ENCODE data around the gene IFNGR1.

Gene IFNGR1

DNA sequence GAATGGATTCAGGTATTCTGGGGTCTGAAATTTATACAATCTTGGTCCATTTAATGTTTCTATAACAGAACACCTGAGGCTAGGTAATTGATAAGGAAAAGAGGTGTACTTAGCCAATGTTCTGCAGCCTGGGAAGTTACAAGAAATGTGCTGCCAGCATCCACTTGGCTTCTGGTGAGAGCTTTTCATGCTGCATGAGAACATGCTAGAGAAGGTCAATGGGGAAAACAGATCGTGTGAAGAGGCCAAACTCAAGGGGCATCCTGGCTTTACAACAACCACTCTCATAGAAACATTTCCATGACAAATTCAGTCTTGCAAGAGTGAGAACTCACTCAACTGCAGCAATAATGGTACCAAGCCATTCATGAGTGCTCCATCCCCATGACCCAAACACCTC lies 62.5 kb downstream of the IFNGR1 start:
- Histone ChIP-seq H3K9me2 (replicated peaks; ENCODE audit: control insufficient read depth, low read length) (no peaks in the 10 kb centered on the region), H4K20me1 (ENCODE audit: control insufficient read depth, insufficient read depth, low read depth, low read length) (no peaks in the 10 kb centered on the region), H3K27me3 (ENCODE audit: control insufficient read depth, low read length) (no peaks in the 10 kb centered on the region), H3K4me1 (ENCODE audit: control insufficient read depth, low read length) (peaks cover 6% of the 10 kb centered on the region), H3K4me2 (ENCODE audit: low read length) (no peak overlapping the region), H3K36me3 (ENCODE audit: control insufficient read depth, low read length) (no peaks in the 10 kb centered on the region), H3K9me3 (ENCODE audit: control insufficient read depth, insufficient read depth, low read length) (no peaks in the 10 kb centered on the region), H3F3A (ENCODE audit: control insufficient read depth, insufficient read depth) (no peaks in the 10 kb centered on the region), H3K79me2 (ENCODE audit: control insufficient read depth, low read length) (no peaks in the 10 kb centered on the region), H3K4me3 (ENCODE audit: low read length) (no peak overlapping the region), H3K27ac (ENCODE audit: low read depth, low read length) (no peak overlapping the region)
- TF ChIP-seq, protein P1, sequence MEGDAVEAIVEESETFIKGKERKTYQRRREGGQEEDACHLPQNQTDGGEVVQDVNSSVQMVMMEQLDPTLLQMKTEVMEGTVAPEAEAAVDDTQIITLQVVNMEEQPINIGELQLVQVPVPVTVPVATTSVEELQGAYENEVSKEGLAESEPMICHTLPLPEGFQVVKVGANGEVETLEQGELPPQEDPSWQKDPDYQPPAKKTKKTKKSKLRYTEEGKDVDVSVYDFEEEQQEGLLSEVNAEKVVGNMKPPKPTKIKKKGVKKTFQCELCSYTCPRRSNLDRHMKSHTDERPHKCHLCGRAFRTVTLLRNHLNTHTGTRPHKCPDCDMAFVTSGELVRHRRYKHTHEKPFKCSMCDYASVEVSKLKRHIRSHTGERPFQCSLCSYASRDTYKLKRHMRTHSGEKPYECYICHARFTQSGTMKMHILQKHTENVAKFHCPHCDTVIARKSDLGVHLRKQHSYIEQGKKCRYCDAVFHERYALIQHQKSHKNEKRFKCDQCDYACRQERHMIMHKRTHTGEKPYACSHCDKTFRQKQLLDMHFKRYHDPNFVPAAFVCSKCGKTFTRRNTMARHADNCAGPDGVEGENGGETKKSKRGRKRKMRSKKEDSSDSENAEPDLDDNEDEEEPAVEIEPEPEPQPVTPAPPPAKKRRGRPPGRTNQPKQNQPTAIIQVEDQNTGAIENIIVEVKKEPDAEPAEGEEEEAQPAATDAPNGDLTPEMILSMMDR (IDR thresholded peaks at IDR 0.05; ENCODE audit: low read depth, low read length, poor library complexity, severe bottlenecking), result no peak
- TF ChIP-seq EZH2phosphoT487 (IDR thresholded peaks at IDR 0.05; ENCODE audit: borderline replicate concordance, low read length), result no peak

DNA sequence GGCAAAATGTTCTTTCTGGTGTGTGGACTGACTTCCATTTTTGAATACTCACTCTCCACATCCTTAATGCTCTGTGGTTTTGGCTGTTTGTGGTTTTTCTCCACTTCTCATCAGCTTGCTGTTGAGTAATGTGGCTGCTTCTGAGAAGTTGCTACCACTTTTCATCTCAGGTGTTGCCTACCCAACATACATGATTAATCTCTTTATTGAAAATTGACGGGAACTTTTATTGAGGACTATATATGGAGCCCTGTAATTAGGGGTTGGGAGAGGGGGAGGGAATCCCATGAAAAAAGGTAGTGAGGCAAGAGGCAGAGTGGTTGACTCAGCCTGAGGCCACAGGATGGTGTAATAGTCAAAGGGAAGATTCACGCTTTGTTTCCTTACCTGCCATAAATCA lies 63.4 kb downstream of the IFNGR1 start:
- H3F3A ChIP-seq (ENCODE audit: control insufficient read depth, insufficient read depth), result no peaks in the 10 kb centered on the region
- no peak overlapping the region for H3K27ac ChIP-seq (ENCODE audit: low read depth, low read length)
- H3K4me3 ChIP-seq (ENCODE audit: low read length), result no peak overlapping the region
- no peaks in the 10 kb centered on the region for H3K9me2 ChIP-seq (replicated peaks; ENCODE audit: control insufficient read depth, low read length)
- no peaks in the 10 kb centered on the region for H3K36me3 ChIP-seq (ENCODE audit: control insufficient read depth, low read length)
- H3K27me3 ChIP-seq (ENCODE audit: control insufficient read depth, low read length), result no peaks in the 10 kb centered on the region
- peaks cover 6% of the 10 kb centered on the region for H3K4me1 ChIP-seq (ENCODE audit: control insufficient read depth, low read length)
- TF ChIP-seq EZH2phosphoT487 (IDR thresholded peaks at IDR 0.05; ENCODE audit: borderline replicate concordance, low read length), result no peak
- TF ChIP-seq, protein P1 (IDR thresholded peaks at IDR 0.05; ENCODE audit: low read depth, low read length, poor library complexity, severe bottlenecking), result no peak
- H3K9me3 ChIP-seq (ENCODE audit: control insufficient read depth, insufficient read depth, low read length), result peaks cover 3% of the 10 kb centered on the region; the same call in 1 of the 2 replicates
- H4K20me1 ChIP-seq (ENCODE audit: control insufficient read depth, insufficient read depth, low read depth, low read length), result no peaks in the 10 kb centered on the region
- no peaks in the 10 kb centered on the region for H3K79me2 ChIP-seq (ENCODE audit: control insufficient read depth, low read length)
- H3K4me2 ChIP-seq (ENCODE audit: low read length), result no peak overlapping the region

- Histone ChIP-seq H3K27me3 (ENCODE audit: control insufficient read depth, low read length) (no peaks in the 10 kb centered on the region), H3K9me2 (replicated peaks; ENCODE audit: control insufficient read depth, low read length) (no peaks in the 10 kb centered on the region), H3K4me1 (ENCODE audit: control insufficient read depth, low read length) (peaks cover 7% of the 10 kb centered on the region; the same call in 1 of the 2 replicates), H3F3A (ENCODE audit: control insufficient read depth, insufficient read depth) (no peaks in the 10 kb centered on the region), H3K4me3 (ENCODE audit: low read length) (no peak overlapping the region), H4K20me1 (ENCODE audit: control insufficient read depth, insufficient read depth, low read depth, low read length) (no peaks in the 10 kb centered on the region), H3K27ac (ENCODE audit: low read depth, low read length) (no peak overlapping the region), H3K4me2 (ENCODE audit: low read length) (no peak overlapping the region), H3K9me3 (ENCODE audit: control insufficient read depth, insufficient read depth, low read length) (peaks cover 6% of the 10 kb centered on the region; the same call in 1 of the 2 replicates), H3K36me3 (ENCODE audit: control insufficient read depth, low read length) (no peaks in the 10 kb centered on the region), H3K79me2 (ENCODE audit: control insufficient read depth, low read length) (no peaks in the 10 kb centered on the region)
- no peak for TF ChIP-seq EZH2phosphoT487 (IDR thresholded peaks at IDR 0.05; ENCODE audit: borderline replicate concordance, low read length)
These were observed 69.1 kb downstream of the IFNGR1 start for GRCh38 chr6:137150072-137150471.

DNA sequence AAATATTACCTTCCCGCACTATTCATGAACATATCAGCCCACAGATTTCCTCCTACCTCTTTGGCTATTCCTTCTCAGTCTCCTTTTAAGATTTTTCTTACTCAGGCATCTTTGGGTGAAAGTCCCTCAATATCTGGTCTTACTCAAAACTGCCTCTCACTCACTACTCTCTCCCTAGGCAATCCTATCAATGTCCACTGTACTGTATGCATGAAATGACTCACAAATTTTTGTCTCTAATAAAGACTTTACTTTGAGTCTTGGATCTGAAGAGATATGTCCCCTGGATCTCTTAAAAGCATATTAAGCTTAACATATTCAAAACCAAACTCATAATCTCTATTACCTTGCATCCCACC lies 70.2 kb downstream of the IFNGR1 start:
- H3K4me1 ChIP-seq (ENCODE audit: control insufficient read depth, low read length), result peaks cover 7% of the 10 kb centered on the region; the same call in 1 of the 2 replicates
- no peaks in the 10 kb centered on the region for H3K36me3 ChIP-seq (ENCODE audit: control insufficient read depth, low read length)
- no peaks in the 10 kb centered on the region for H3K27me3 ChIP-seq (ENCODE audit: control insufficient read depth, low read length)
- H3K9me2 ChIP-seq (replicated peaks; ENCODE audit: control insufficient read depth, low read length), result no peaks in the 10 kb centered on the region
- no peaks in the 10 kb centered on the region for H3K79me2 ChIP-seq (ENCODE audit: control insufficient read depth, low read length)
- no peak for TF ChIP-seq EZH2phosphoT487 (IDR thresholded peaks at IDR 0.05; ENCODE audit: borderline replicate concordance, low read length)
- TF ChIP-seq, protein P1 (IDR thresholded peaks at IDR 0.05; ENCODE audit: low read depth, low read length, poor library complexity, severe bottlenecking), result no peak
- H3K4me3 ChIP-seq (ENCODE audit: low read length), result no peak overlapping the region
- no peaks in the 10 kb centered on the region for H4K20me1 ChIP-seq (ENCODE audit: control insufficient read depth, insufficient read depth, low read depth, low read length)
- H3K27ac ChIP-seq (ENCODE audit: low read depth, low read length), result no peak overlapping the region
- H3K4me2 ChIP-seq (ENCODE audit: low read length), result no peak overlapping the region
- no peaks in the 10 kb centered on the region for H3F3A ChIP-seq (ENCODE audit: control insufficient read depth, insufficient read depth)
- peaks cover 6% of the 10 kb centered on the region; the same call in 1 of the 2 replicates for H3K9me3 ChIP-seq (ENCODE audit: control insufficient read depth, insufficient read depth, low read length)

Data from DOHH2 (cell line).